AG09309 (cell line): Measurements from ENCODE around the gene ACOT7.

Experiments used
- DNase-seq: peaks from one replicate; pipeline ENCODE4 v3.0.0-alpha.2; 2010; ENCODE audit warnings: low read depth
- H3K4me3 ChIP-seq: 2 replicates; pipeline ENCODE4 v1.5.1; 2011; ENCODE audit warnings: mild to moderate bottlenecking, low read depth, low read length, moderate library complexity; ENCODE audit not compliant: control insufficient read depth
- TF ChIP-seq, protein P1 (sequence below): IDR thresholded peaks from 2 replicates; pipeline ENCODE4 v1.5.1; 2011; ENCODE audit warnings: mild to moderate bottlenecking, low read depth, low read length, inconsistent platforms; ENCODE audit not compliant: insufficient read depth, control insufficient read depth; ENCODE audit errors: missing control alignments

Gene ACOT7

GRCh38 chr1:6416906-6417305 is 23.3 kb upstream of the ACOT7 start:
- TF ChIP-seq, protein P1, sequence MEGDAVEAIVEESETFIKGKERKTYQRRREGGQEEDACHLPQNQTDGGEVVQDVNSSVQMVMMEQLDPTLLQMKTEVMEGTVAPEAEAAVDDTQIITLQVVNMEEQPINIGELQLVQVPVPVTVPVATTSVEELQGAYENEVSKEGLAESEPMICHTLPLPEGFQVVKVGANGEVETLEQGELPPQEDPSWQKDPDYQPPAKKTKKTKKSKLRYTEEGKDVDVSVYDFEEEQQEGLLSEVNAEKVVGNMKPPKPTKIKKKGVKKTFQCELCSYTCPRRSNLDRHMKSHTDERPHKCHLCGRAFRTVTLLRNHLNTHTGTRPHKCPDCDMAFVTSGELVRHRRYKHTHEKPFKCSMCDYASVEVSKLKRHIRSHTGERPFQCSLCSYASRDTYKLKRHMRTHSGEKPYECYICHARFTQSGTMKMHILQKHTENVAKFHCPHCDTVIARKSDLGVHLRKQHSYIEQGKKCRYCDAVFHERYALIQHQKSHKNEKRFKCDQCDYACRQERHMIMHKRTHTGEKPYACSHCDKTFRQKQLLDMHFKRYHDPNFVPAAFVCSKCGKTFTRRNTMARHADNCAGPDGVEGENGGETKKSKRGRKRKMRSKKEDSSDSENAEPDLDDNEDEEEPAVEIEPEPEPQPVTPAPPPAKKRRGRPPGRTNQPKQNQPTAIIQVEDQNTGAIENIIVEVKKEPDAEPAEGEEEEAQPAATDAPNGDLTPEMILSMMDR = no peak
- H3K4me3 ChIP-seq = no peak overlapping the region
- no peak for DNase-seq

DNA sequence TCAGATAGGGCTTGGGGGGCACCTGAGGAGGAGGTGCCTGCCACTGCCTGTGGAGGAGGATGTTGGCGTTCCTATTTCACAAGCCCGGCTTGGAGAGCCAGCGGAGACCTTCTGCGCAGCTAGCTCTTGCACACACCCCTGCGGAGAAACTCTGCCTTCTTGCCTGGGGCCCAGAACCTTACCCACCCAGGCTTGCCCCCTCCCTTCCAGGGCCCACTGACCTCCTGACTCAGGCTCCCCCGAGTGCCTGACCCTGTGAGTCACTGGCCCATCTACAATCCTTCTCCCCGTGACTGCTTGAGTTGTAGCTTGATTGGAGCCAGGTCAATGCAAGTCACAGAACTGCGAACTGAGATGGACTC is 22.7 kb upstream of the ACOT7 start:
- no peak overlapping the region for H3K4me3 ChIP-seq
- TF ChIP-seq, protein P1 = no peak
- no peak for DNase-seq

DNA sequence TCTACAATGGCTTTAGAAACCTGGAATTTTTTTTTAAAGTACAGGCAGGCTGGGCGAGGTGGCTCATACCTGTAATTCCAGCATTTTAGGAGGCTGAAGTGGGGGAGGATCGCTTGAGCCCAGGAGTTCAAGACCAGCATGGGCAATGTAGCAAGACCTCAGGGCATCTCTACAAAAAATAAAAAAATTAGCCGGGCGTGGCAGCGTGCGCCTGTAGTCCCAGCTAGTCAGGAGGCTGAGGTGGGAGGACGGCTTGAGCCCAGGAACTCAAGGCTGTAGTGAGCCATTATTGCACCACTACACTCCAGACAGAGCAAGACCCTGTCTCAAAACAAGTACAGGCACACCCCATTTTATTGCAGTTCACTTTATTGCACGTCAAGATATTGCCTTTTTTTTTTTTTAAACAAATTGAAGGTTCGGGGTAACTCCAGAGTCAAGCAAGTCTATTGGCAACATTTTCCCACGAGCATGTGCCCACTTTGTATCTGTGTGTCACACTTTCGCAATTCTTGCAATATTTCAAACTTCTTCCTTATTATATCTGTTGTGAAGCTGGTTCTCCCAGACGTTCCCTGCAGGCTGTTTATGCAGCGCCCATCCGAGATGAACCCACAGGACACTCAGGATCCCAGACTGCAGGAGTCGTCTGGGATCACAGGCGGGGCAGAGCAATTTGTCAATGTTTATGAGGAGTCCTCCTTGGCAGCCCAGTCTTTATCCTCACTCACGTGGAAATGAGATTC is 21.5 kb upstream of the ACOT7 start:
- no peak overlapping the region for H3K4me3 ChIP-seq
- no peak for DNase-seq
- TF ChIP-seq, protein P1 = no peak

GRCh38 chr1:6414443-6414844 is 20.9 kb upstream of the ACOT7 start:
- no peak for DNase-seq
- no peak overlapping the region for H3K4me3 ChIP-seq
- TF ChIP-seq, protein P1 = peak; percentile 69

- H3K4me3 ChIP-seq = no peak overlapping the region
- TF ChIP-seq, protein P1 = no peak
- DNase-seq = no peak
These were observed 19.3 kb upstream of the ACOT7 start for GRCh38 chr1:6412896-6413295.

GRCh38 chr1:6410248-6410893 is 16.8 kb upstream of the ACOT7 start:
- no peak overlapping the region for H3K4me3 ChIP-seq
- DNase-seq = no peak
- TF ChIP-seq, protein P1 = no peak
